Uterus (tissue), 4 donors: Measurements from ENCODE around the gene SLC35B2. TPM values are rescaled to one million over a fixed set of nuclear protein-coding genes. Genes with fewer than 3 reads are reported as not detected.
A peak's percentile ranks its signal among the peaks of the same experiment; 100 is the strongest.

Source experiments
- DNase-seq, 2 donors: peaks; one replicate each; pipeline ENCODE4 v3.0.0-alpha.2; 2019 to 2020
- H3K27ac ChIP-seq, 2 donors: fragments of 200-600 bp; sonication (generic); 1 replicate in 1 of 2; 2 replicates in 1 of 2; pipeline ENCODE4 v1.5.1; 2016 to 2018
- H3K27me3 ChIP-seq, 2 donors: fragments of 200-600 bp; sonication (generic); one replicate each; pipeline ENCODE4 v1.5.1; 2018 to 2019; ENCODE audit warnings: control low read depth in 1 of 2
- H3K36me3 ChIP-seq, 2 donors: fragments of 200-600 bp; sonication (generic); one replicate each; pipeline ENCODE4 v1.5.1; 2019; ENCODE audit warnings: control low read depth in 1 of 2
- H3K4me1 ChIP-seq, 2 donors: fragments of 200-600 bp; sonication (generic); one replicate each; pipeline ENCODE4 v1.5.1; 2018 to 2019; ENCODE audit warnings: control low read depth in 1 of 2
- H3K4me3 ChIP-seq, 2 donors: fragments of 200-600 bp; sonication (generic); 1 replicate in 1 of 2; 2 replicates in 1 of 2; pipeline ENCODE4 v1.5.1; 2018 to 2019; ENCODE audit warnings: mild to moderate bottlenecking in 1 of 2
- H3K9me3 ChIP-seq, 2 donors: fragments of 200-600 bp; sonication (generic); one replicate each; pipeline ENCODE4 v1.5.1; 2019; ENCODE audit warnings: control low read depth in 1 of 2
- POLR2A ChIP-seq, 2 donors: fragments of 450-650 bp; IDR thresholded peaks; one replicate each; pipeline ENCODE4 v1.6.1; 2016; ENCODE audit warnings: antibody characterized with exemption in 2 of 2, mild to moderate bottlenecking in 1 of 2, moderate library complexity in 1 of 2
- intact Hi-C: fragments of 100-400 bp; cut with DNase I; formaldehyde crosslinking; loops from one replicate; pipeline ENCODE4 v1.15.1; 2023; ENCODE audit warnings: low total_unique reads
- total RNA-seq, 4 donors: library from RNA; depleted of rRNA in 3 of 4; stranded (reverse); fragments of >200 nt in 3 of 4; gene quantifications; one replicate each; pipeline versions ENCODE4 v1.1.0 to v1.2.4, GENCODE V29; 2014 to 2023
- TF ChIP-seq, protein P1 (sequence below), 4 experiments: fragments of 200-600 bp in 2 of 4; fragments of 450-650 bp in 2 of 4; sonication (generic) in 2 of 4; IDR thresholded peaks; one replicate each; pipeline ENCODE4 v1.5.1; 2016 to 2019; ENCODE audit warnings: antibody characterized with exemption in 4 of 4, mild to moderate bottlenecking in 2 of 4, moderate library complexity in 1 of 4
- donor health status: DM: yes; HTN: yes; CAD: no.

Gene SLC35B2
- total RNA-seq, 4 donors from 2014 or later, result 5.9 to 39.5 (median 28.5) TPM

DNA sequence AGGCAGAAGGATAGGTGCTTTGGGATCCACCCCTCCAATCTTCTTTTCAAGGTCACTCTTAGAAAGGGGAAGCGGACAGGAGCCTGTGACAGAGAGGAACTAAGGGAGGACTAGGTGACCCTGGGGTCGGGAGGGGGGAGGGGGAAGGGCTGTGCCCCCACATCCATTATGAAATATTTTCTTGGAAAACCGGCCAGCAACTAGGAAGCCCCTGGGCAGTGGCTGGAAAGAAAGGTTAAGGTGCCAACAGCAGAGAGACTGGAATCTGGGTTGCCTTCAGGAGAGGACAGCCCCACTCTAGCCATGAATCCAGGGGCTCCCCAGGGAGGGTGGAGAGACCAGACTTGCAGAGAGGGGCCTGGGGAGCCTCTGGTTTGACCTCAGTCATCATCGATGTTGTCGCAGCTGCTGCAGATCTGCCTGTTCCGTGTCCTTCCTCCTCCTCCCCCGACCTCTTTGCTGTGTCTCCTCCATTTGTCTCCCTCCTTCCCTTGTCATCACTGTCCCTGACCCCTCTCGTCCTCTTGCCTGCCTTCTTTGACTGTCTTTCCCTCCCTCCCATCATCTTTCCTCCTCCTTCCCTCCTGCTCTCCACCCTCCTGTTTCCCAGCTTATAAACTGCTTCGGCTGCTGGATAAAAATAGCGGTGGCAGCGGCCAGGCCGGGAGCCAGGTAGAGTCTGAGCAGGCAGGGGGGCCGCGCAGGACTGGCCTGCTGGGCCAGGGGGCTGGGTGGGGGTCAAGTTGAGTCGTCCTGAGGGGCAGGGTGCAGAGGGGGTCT lies 30.8 kb downstream of the SLC35B2 start:
- H3K27ac ChIP-seq, result peak overlapping the region; percentile 85 to 91
- peak in 1 of 2 donors; percentile 44 for DNase-seq
- intact Hi-C loops, result no loop called here
- no peaks in the 10 kb centered on the region for H3K27me3 ChIP-seq
- peak overlapping the region in 1 of 2 donors; percentile 1 for H3K4me3 ChIP-seq
- H3K36me3 ChIP-seq, result no peaks in the 10 kb centered on the region
- no peak for TF ChIP-seq POLR2A (IDR thresholded peaks at IDR 0.05)
- TF ChIP-seq, protein P1, sequence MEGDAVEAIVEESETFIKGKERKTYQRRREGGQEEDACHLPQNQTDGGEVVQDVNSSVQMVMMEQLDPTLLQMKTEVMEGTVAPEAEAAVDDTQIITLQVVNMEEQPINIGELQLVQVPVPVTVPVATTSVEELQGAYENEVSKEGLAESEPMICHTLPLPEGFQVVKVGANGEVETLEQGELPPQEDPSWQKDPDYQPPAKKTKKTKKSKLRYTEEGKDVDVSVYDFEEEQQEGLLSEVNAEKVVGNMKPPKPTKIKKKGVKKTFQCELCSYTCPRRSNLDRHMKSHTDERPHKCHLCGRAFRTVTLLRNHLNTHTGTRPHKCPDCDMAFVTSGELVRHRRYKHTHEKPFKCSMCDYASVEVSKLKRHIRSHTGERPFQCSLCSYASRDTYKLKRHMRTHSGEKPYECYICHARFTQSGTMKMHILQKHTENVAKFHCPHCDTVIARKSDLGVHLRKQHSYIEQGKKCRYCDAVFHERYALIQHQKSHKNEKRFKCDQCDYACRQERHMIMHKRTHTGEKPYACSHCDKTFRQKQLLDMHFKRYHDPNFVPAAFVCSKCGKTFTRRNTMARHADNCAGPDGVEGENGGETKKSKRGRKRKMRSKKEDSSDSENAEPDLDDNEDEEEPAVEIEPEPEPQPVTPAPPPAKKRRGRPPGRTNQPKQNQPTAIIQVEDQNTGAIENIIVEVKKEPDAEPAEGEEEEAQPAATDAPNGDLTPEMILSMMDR (IDR thresholded peaks at IDR 0.05), result no peak
- no peaks in the 10 kb centered on the region for H3K9me3 ChIP-seq
- peaks cover 0 to 28% of the 10 kb centered on the region in 2 donors for H3K4me1 ChIP-seq

DNA sequence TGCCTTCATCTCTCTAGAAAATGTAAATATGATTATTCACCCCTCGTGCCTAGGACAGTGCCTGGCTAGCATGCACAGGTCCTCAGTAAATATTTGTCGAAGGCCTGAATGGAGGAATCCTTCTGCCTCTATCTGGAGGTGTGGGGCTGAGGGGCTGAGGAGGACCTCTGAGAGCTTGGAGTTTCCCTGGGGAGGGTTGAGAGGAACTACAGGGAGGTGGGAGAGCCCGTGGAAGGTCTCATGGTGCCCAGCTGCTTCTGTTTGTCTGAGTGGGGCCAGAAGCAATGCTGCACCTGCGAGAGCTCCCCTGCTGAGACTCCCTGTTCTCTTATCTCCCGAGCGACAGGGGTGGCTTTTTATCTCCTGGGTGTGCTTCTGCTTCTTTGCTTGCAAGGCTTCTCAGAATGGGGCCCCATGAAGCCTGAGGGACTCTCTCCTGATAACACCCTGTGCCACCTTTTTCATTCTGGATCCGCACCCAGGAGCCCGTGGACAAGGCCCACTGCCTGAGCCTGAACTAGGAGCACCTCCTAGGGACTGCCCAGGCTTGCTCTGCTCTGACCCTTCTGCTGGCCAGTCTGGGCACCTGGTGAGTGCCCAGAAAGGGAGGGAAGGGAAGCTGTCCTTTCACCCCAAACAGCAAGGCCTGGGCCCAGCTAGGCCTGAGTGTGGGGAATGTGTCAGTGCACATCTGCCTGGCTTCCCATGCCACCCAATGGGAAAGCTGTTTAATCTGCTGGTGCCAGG lies 31.6 kb downstream of the SLC35B2 start:
- Histone ChIP-seq H3K27me3 (no peaks in the 10 kb centered on the region), H3K9me3 (no peaks in the 10 kb centered on the region), H3K27ac (peak overlapping the region; percentile 85 to 91), H3K36me3 (no peaks in the 10 kb centered on the region), H3K4me3 (no peak overlapping the region), H3K4me1 (peaks cover 0 to 31% of the 10 kb centered on the region in 2 donors)
- TF ChIP-seq, protein P1 (IDR thresholded peaks at IDR 0.05), result no peak
- no peak for TF ChIP-seq POLR2A (IDR thresholded peaks at IDR 0.05)
- DNase-seq, result no peak
- intact Hi-C loops, result no loop called here

DNA sequence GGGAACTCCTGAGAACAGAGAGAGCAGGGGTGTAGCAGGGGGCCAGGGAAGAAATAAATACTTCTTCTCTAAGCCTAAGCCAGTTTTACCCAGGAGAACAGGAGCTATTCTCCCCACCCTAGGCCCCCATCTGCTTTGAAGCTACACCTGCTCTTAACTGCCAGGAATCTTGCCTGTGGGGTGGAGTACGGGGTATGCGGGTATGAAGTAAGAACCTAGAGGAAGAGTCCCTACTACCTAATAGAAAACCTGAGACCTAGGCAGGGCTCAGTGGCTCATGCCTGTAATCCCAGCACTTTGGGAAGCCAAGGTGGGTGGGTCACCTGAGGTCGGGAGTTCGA lies 32.4 kb downstream of the SLC35B2 start:
- H3K27me3 ChIP-seq, result no peaks in the 10 kb centered on the region
- no peak for DNase-seq
- intact Hi-C loops, result no loop called here
- H3K27ac ChIP-seq, result peak overlapping the region; percentile 89 to 91
- H3K9me3 ChIP-seq, result no peaks in the 10 kb centered on the region
- no peaks in the 10 kb centered on the region for H3K36me3 ChIP-seq
- H3K4me3 ChIP-seq, result no peak overlapping the region
- H3K4me1 ChIP-seq, result peaks cover 0 to 31% of the 10 kb centered on the region in 2 donors
- TF ChIP-seq, protein P1 (IDR thresholded peaks at IDR 0.05), result no peak
- TF ChIP-seq POLR2A (IDR thresholded peaks at IDR 0.05), result no peak

DNA sequence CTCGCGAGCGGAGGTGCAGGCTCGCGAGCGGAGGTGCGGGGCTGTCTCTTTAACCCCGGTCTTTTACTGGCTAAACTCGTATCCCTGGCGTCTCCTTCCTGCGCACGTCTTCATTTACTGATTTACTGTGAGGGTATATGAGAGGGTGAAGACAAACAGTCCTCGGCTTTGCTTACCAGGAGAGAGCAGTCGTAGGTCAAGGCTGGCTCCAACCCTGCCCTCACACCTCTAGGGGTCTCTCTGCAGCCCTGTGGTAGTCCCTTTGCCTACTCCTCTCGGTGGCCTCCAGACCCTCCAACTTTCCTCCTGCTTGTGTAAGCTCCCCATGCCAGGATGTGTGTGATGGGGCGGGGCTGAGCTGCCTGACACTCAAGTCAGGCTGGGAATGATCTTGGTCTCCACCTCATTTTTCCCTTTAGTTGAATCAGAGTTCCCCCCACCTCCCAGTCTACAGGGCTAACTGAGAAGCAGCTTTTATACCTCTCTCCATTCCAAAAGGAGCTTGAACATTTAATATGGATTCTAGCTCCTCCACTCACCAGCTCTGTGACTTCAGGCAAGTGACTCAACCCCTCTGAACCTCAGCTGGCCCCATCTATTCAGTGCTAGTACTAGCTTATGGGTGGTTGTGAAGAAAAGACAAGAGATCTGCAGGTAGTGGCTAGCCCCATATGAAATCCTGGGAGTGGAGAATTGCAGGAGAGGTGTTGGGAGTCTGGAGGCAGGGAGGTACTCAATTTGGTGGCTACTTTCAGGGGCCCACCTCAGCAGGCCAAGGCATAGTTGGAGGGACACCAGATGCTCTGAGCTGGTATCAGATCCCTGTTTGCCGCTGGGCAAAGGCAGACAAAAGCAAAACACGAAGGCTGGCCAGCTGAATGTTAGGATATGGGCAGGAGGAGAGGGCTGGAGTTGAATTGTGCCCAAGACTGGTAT lies 33.0 kb downstream of the SLC35B2 start:
- Histone ChIP-seq H3K4me3 (peak overlapping the region; percentile 36 to 47), H3K9me3 (no peaks in the 10 kb centered on the region), H3K27ac (peak overlapping the region; percentile 89 to 91), H3K4me1 (peaks cover 0 to 31% of the 10 kb centered on the region in 2 donors), H3K36me3 (no peaks in the 10 kb centered on the region), H3K27me3 (no peaks in the 10 kb centered on the region)
- DNase-seq, result no peak
- intact Hi-C loops, result no loop called here
- no peak for TF ChIP-seq POLR2A (IDR thresholded peaks at IDR 0.05)
- TF ChIP-seq, protein P1 (IDR thresholded peaks at IDR 0.05), result no peak
